HL-60 (cell line): ENCODE measurements around the gene DNAI7.

Experiments
- POLR2AphosphoS5 ChIP-seq: IDR thresholded peaks from 2 replicates; pipeline ENCODE4 v1.6.1; 2012; ENCODE audit warnings: low read depth
- REST ChIP-seq: IDR thresholded peaks from 2 replicates; pipeline ENCODE4 v1.6.1; 2012; ENCODE audit warnings: low read depth; ENCODE audit not compliant: insufficient replicate concordance
- SPI1 ChIP-seq: IDR thresholded peaks from 2 replicates; pipeline ENCODE4 v1.6.1; 2012; ENCODE audit warnings: low read depth, mild to moderate bottlenecking, borderline replicate concordance
- TF ChIP-seq, protein P1 (sequence below): IDR thresholded peaks from one replicate; pipeline ENCODE4 v1.5.1; 2011; ENCODE audit warnings: low read length, control low read depth, inconsistent platforms; ENCODE audit not compliant: insufficient read depth

- TF ChIP-seq, protein P1, sequence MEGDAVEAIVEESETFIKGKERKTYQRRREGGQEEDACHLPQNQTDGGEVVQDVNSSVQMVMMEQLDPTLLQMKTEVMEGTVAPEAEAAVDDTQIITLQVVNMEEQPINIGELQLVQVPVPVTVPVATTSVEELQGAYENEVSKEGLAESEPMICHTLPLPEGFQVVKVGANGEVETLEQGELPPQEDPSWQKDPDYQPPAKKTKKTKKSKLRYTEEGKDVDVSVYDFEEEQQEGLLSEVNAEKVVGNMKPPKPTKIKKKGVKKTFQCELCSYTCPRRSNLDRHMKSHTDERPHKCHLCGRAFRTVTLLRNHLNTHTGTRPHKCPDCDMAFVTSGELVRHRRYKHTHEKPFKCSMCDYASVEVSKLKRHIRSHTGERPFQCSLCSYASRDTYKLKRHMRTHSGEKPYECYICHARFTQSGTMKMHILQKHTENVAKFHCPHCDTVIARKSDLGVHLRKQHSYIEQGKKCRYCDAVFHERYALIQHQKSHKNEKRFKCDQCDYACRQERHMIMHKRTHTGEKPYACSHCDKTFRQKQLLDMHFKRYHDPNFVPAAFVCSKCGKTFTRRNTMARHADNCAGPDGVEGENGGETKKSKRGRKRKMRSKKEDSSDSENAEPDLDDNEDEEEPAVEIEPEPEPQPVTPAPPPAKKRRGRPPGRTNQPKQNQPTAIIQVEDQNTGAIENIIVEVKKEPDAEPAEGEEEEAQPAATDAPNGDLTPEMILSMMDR = no peak
- TF ChIP-seq POLR2AphosphoS5 = no peak
- TF ChIP-seq REST = no peak
- TF ChIP-seq SPI1 = no peak
These were observed 5.7 kb upstream of the DNAI7 start for GRCh38 chr12:25200703-25201102.
